SK-N-SH (cell line): ENCODE measurements around the gene ZDHHC21. TPM values are rescaled to one million over a fixed set of nuclear protein-coding genes. Genes with fewer than 3 reads are reported as not detected.

Experiments used
- CTCF ChIA-PET: fragments of 300-600, 350-600 bp; formaldehyde crosslinking; extraction: SDS; loops from one replicate; lab custom pipeline; 2021; lab: Yijun Ruan, JAX
- POLR2A ChIA-PET: fragments of 350-600 bp; sonication (Branson Sonifier 250); formaldehyde crosslinking; extraction: SDS; loops from one replicate; lab custom pipeline; 2020; ENCODE audit warnings: antibody characterized with exemption, inconsistent platforms; lab: Yijun Ruan, JAX
- DNase-seq: peaks from one replicate; pipeline ENCODE4 v3.0.0; 2012
- H2AFZ ChIP-seq: fragments of 200-600 bp; sonication (generic); 2 replicates; pipeline ENCODE4 v1.8.1; 2016; ENCODE audit warnings: antibody characterized with exemption, mild to moderate bottlenecking, low read depth
- H3F3A ChIP-seq: fragments of 200-600 bp; sonication (generic); replicated peaks from 2 replicates; pipeline ENCODE3; 2016; ENCODE audit warnings: antibody characterized with exemption, mild to moderate bottlenecking; ENCODE audit not compliant: insufficient read depth
- H3K27ac ChIP-seq, 2 experiments: fragments of 200-500 bp in 1 of 2; fragments of 200-600 bp in 1 of 2; sonication (Bioruptor generic) in 1 of 2; sonication (generic), shearing (Covaris generic) in 1 of 2; 2 replicates each; pipeline versions ENCODE4 v1.5.1 to v1.6.1; 2014 to 2016; ENCODE audit warnings: low read depth in 2 of 2, inconsistent platforms in 1 of 2, low read length in 1 of 2, mild to moderate bottlenecking in 1 of 2, mixed read lengths in 1 of 2
- H3K27me3 ChIP-seq: fragments of 200-600 bp; sonication (generic), shearing (Covaris generic); 2 replicates; pipeline ENCODE4 v1.6.1; 2016; ENCODE audit warnings: mixed run types; ENCODE audit not compliant: insufficient read depth
- H3K36me3 ChIP-seq, 2 experiments: fragments of 200-500 bp in 1 of 2; fragments of 200-600 bp in 1 of 2; sonication (Bioruptor generic) in 1 of 2; sonication (generic) in 1 of 2; replicated peaks in 1 of 2; 2 replicates each; pipeline versions ENCODE3 to v1.5.1; 2014 to 2016; ENCODE audit warnings: low read length in 1 of 2, mild to moderate bottlenecking in 1 of 2; ENCODE audit not compliant: insufficient read depth in 2 of 2, control insufficient read depth in 1 of 2
- H3K4me1 ChIP-seq, 2 experiments: fragments of 200-500 bp in 1 of 2; fragments of 200-600 bp in 1 of 2; sonication (Bioruptor generic) in 1 of 2; sonication (generic), shearing (Covaris generic) in 1 of 2; 2 replicates each; pipeline versions ENCODE4 v1.5.1 to v1.6.1; 2014 to 2016; ENCODE audit warnings: low read depth in 1 of 2, low read length in 1 of 2, mixed run types in 1 of 2; ENCODE audit not compliant: insufficient read depth in 2 of 2, control insufficient read depth in 1 of 2
- H3K4me2 ChIP-seq: fragments of 200-600 bp; sonication (generic), shearing (Covaris generic); 2 replicates; pipeline ENCODE4 v1.6.1; 2017; ENCODE audit warnings: mixed run types
- H3K4me3 ChIP-seq, 2 experiments: fragments of 200-500 bp in 1 of 2; fragments of 200-600 bp in 1 of 2; sonication (Bioruptor generic) in 1 of 2; sonication (generic), shearing (Covaris generic) in 1 of 2; 2 replicates each; pipeline versions ENCODE4 v1.5.1 to v1.8.1; 2014 to 2016; ENCODE audit warnings: low read depth in 2 of 2, inconsistent platforms in 1 of 2, low read length in 1 of 2, mild to moderate bottlenecking in 1 of 2, mixed read lengths in 1 of 2, moderate library complexity in 1 of 2
- H3K79me2 ChIP-seq: fragments of 200-600 bp; sonication (generic); 2 replicates; pipeline ENCODE4 v1.8.1; 2017; ENCODE audit warnings: mild to moderate bottlenecking; ENCODE audit not compliant: insufficient read depth
- H3K9ac ChIP-seq: fragments of 200-600 bp; sonication (generic); 2 replicates; pipeline ENCODE4 v1.6.1; 2017; ENCODE audit warnings: mixed run types
- H3K9me2 ChIP-seq: fragments of 200-600 bp; sonication (generic); 2 replicates; pipeline ENCODE4 v1.6.1; 2017; ENCODE audit warnings: mixed run types
- H3K9me3 ChIP-seq: fragments of 200-600 bp; sonication (generic); 2 replicates; pipeline ENCODE4 v1.6.1; 2017; ENCODE audit warnings: mixed run types, mild to moderate bottlenecking, moderate library complexity
- H4K20me1 ChIP-seq: fragments of 200-600 bp; sonication (generic); 2 replicates; pipeline ENCODE4 v1.6.1; 2017; ENCODE audit warnings: mild to moderate bottlenecking, mixed run types; ENCODE audit not compliant: insufficient read depth
- CHD2 ChIP-seq: fragments of 150-350 bp; IDR thresholded peaks from 2 replicates; pipeline ENCODE4 v1.6.1; 2018; ENCODE audit warnings: low read length; ENCODE audit not compliant: partially characterized antibody
- CTCF ChIP-seq: fragments of 200-600 bp; sonication (generic); IDR thresholded peaks from 2 replicates; pipeline ENCODE4 v1.6.1; 2017; ENCODE audit warnings: antibody characterized with exemption, mild to moderate bottlenecking, moderate library complexity
- ELF1 ChIP-seq: IDR thresholded peaks from 2 replicates; pipeline ENCODE4 v1.4.0; 2012
- FOXJ3 ChIP-seq: sonication (generic); formaldehyde crosslinking; IDR thresholded peaks from 2 replicates; pipeline ENCODE4 v1.5.1; 2020; ENCODE audit warnings: mild to moderate bottlenecking, missing genetic modification reagents
- GABPA ChIP-seq: IDR thresholded peaks from 2 replicates; pipeline ENCODE4 v1.4.0; 2012; ENCODE audit warnings: low read depth, mild to moderate bottlenecking
- IRF3 ChIP-seq: fragments of 150-350 bp; IDR thresholded peaks from 2 replicates; pipeline ENCODE4 v1.6.1; 2016; ENCODE audit warnings: mild to moderate bottlenecking, low read depth, low read length
- JUND ChIP-seq: IDR thresholded peaks from 2 replicates; pipeline ENCODE4 v1.4.0; 2012
- NFIC ChIP-seq: IDR thresholded peaks from 2 replicates; pipeline ENCODE4 v1.4.0; 2012; ENCODE audit warnings: borderline replicate concordance
- RFX5 ChIP-seq: IDR thresholded peaks from 2 replicates; pipeline ENCODE4 v1.6.1; 2012; ENCODE audit warnings: mild to moderate bottlenecking, improper control_type of control experiment, low read length
- RXRA ChIP-seq: IDR thresholded peaks from 2 replicates; pipeline ENCODE4 v1.4.0; 2012; ENCODE audit warnings: low read depth, mild to moderate bottlenecking, borderline replicate concordance
- SIN3A ChIP-seq: IDR thresholded peaks from 2 replicates; pipeline ENCODE4 v1.6.1; 2012; ENCODE audit warnings: low read depth, mild to moderate bottlenecking, low read length, moderate library complexity, borderline replicate concordance
- TAF1 ChIP-seq: IDR thresholded peaks from 2 replicates; pipeline ENCODE4 v1.6.1; 2012; ENCODE audit warnings: low read depth, mild to moderate bottlenecking, low read length, moderate library complexity, borderline replicate concordance
- TCF12 ChIP-seq: IDR thresholded peaks from 2 replicates; pipeline ENCODE4 v1.4.0; 2012
- USF1 ChIP-seq: IDR thresholded peaks from 2 replicates; pipeline ENCODE4 v1.4.0; 2012; ENCODE audit warnings: low read depth, borderline replicate concordance
- USF2 ChIP-seq: fragments of 150-350 bp; IDR thresholded peaks from 2 replicates; pipeline ENCODE4 v1.6.1; 2017; ENCODE audit warnings: antibody characterized with exemption, low read length, low read depth, borderline replicate concordance
- YY1 ChIP-seq: IDR thresholded peaks from 2 replicates; pipeline ENCODE4 v1.4.0; 2012; ENCODE audit warnings: low read depth, mild to moderate bottlenecking
- WGBS: methylation state at CpG from one replicate; pipeline ENCODE4 v1.1.6; 2017; ENCODE audit warnings: low lambda C conversion rate; 5-methylcytosine and 5-hydroxymethylcytosine counted together
- polyA plus RNA-seq, 3 experiments: library from polyadenylated mRNA; depleted of rRNA; stranded (reverse); fragments of >200 nt; gene quantifications; 2 replicates each; pipeline ENCODE4 v1.2.3, GENCODE V29; 2012

Gene ZDHHC21
- polyA plus RNA-seq, 1 of the 3 experiments (the other 2 are of a cell fraction): 2.9 TPM

GRCh38 chr9:14722391-14723035, 29.3 kb upstream of the ZDHHC21 start, which contains the start of gene CER1:
TSS of gene CER1 (minus strand) at chr9:14722733. CDS start at chr9:14722672, 61 bp downstream.
- Histone ChIP-seq H3F3A (no peaks in the 10 kb centered on the region), H3K9me3 (no peaks in the 10 kb centered on the region), H3K36me3 (no peaks in the 10 kb centered on the region), H3K4me2 (no peak within 1 kb of the TSS), H3K9me2 (no peaks in the 10 kb centered on the region), H3K4me3 (no peak within 1 kb of the TSS), H2AFZ (no peak within 1 kb of the TSS), H3K27me3 (peaks cover 5% of the 10 kb centered on the region; the same call in 1 of the 2 replicates), H3K79me2 (no peaks in the 10 kb centered on the region), H4K20me1 (no peaks in the 10 kb centered on the region), H3K4me1 (no peaks in the 10 kb centered on the region; a peak in 1 of 4 replicates), H3K9ac (no peak within 1 kb of the TSS), H3K27ac (no peak within 1 kb of the TSS)
- no peak for TF ChIP-seq CHD2
- TF ChIP-seq NFIC: no peak
- no peak for TF ChIP-seq IRF3
- TF ChIP-seq TCF12: no peak
- TF ChIP-seq CTCF: no peak
- DNase-seq: no peak
- POLR2A ChIA-PET: no interaction called here
- whole genome bisulfite sequencing: 60% methylated on average over 7 of the region's 7 CpGs
- CTCF ChIA-PET: interaction anchor here (0.7 to 1.0 kb wide), 2 partner anchors 11 to 46 kb away, joined by 3 read pairs; no protein-coding TSS in a partner anchor

- H3K27ac ChIP-seq: no peak overlapping the region
- H2AFZ ChIP-seq: no peak overlapping the region
- TF ChIP-seq GABPA (no peak), JUND (no peak), CTCF (no peak), USF2 (no peak), ELF1 (no peak), USF1 (no peak), YY1 (no peak), TAF1 (no peak), NFIC (no peak), FOXJ3 (no peak), RFX5 (no peak), RXRA (no peak), TCF12 (no peak), SIN3A (no peak)
- H4K20me1 ChIP-seq: no peaks in the 10 kb centered on the region
- H3K9me3 ChIP-seq: no peaks in the 10 kb centered on the region
- no peaks in the 10 kb centered on the region for H3K36me3 ChIP-seq
- H3K79me2 ChIP-seq: no peaks in the 10 kb centered on the region
- WGBS: 55% methylated on average over 8 of the region's 8 CpGs
- no peaks in the 10 kb centered on the region; a peak in 1 of 4 replicates for H3K4me1 ChIP-seq
- no peaks in the 10 kb centered on the region for H3F3A ChIP-seq
- H3K27me3 ChIP-seq: peaks cover 5% of the 10 kb centered on the region; the same call in 1 of the 2 replicates
- ChIA-PET POLR2A (no interaction called here), CTCF (no interaction called here)
- H3K4me2 ChIP-seq: no peak overlapping the region
- H3K9ac ChIP-seq: no peak overlapping the region
- no peaks in the 10 kb centered on the region for H3K9me2 ChIP-seq
- no peak overlapping the region for H3K4me3 ChIP-seq
- DNase-seq: no peak
Measured at GRCh38 chr9:14719231-14719923, 26.1 kb upstream of the ZDHHC21 start.
